T47D (cell line): ENCODE data around the gene IL25.

Source experiments
- DNase-seq, 2 experiments: peaks; one replicate each; pipeline versions ENCODE4 v3.0.0 to v3.0.0-alpha.2; 2011 to 2012; ENCODE audit warnings: low read depth in 1 of 2, low spot score in 1 of 2
- JUND ChIP-seq: IDR thresholded peaks from 2 replicates; pipeline ENCODE4 v1.6.1; 2012; ENCODE audit warnings: low read depth
- in situ Hi-C: cut with HindIII; loops from 2 replicates; pipeline ENCODE4 v1.10.0; 2016; ENCODE audit warnings: low sequenced_read_pairs, low pct_unique_long_range_greater_than_20kb

The IL25 gene

DNA sequence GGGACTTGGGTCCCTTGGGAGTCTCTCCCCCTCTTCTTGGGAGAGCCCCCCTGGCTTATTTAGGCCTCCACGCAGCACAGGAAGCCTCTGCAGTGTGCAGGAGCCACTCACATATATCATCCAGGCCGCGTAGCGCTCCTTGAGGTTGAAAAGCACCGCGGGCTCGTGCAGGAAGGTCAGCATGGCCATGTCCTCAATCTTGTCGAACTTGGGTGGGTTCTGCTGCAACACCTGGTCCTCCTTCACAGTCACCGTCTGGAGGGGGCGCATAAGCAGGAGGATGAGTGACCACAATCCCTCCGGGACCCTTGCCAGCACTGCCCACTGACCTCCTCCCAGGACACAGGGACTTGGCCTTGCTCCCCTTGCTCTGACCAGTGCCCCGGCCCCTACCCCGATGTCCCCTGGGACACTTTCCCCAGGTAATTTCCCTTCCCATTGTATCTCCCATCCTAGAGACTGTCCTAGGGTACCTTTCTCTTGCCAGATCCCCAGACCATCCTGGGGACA lies 33.0 kb downstream of the IL25 start:
- no peak for TF ChIP-seq JUND
- no peak for DNase-seq
- in situ Hi-C loops = no loop called here

DNA sequence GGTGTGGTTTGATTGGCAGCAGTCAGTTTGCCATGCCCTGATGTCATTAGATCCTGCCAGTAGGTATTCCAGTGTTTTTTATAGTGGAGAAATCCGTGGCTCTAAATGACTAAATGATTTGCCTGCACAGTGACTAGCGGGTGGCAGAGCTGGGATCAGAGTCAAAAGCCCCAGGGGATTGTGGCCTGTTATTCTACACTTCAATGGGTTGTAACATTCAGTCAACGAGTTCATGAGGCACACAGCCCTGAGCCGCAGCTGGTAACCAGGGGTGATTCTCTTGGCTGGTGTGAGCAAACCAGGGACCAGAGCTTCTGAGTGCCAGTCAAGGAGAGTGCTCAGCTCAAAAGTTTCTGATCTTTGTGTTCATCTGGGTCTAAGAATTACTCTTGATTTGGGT lies 33.6 kb downstream of the IL25 start:
- in situ Hi-C loops = no loop called here
- no peak for DNase-seq

DNA sequence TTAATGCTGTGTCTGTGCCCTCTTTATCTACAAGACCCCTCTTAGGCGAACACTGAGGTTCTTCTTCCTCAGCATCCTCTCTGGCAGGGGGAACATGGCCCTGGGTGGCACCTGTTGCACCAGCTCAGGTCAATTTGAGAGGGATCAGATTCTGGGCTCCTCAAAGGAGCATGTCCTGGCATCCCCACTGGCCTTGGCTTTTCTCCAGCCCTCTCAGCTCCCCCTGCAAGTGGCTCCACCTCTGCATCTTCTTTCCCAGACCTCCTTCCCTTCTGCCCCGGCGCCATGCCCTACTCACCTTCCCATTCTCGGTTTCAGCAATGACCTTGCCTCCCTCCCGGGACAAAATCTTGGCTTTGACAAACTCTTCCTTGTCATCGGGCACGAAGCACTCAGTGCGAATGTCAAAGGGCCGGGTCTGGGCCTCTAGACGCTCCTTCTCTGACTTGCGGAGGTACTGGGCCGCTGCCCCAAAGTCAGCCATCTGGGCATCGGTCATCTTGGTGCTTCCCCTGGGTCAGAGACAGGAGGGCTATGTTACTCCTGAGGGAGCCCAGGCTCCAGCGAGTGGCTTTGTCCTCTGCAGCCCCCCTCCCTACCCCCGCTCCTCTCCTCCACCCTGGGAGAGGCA lies 34.2 kb downstream of the IL25 start:
- in situ Hi-C loops = no loop called here
- no peak for DNase-seq
- TF ChIP-seq JUND = no peak

More for the DNA sequence above, 33.6 kb downstream of the IL25 start:
- TF ChIP-seq JUND = no peak

GRCh38 chr14:23407516-23408306 lies 35.1 kb downstream of the IL25 start, which contains the start of gene MYH6:
Gene MYH6 (minus strand): TSS chr14:23408273. CDS start chr14:23407223, 1,050 bp downstream.
- no peak for DNase-seq
- TF ChIP-seq JUND = no peak
- in situ Hi-C loops = no loop called here

GRCh38 chr14:23408307-23408630 lies 35.7 kb downstream of the IL25 start:
- in situ Hi-C loops = no loop called here
- TF ChIP-seq JUND = no peak
- no peak for DNase-seq

GRCh38 chr14:23409475-23409874 lies 36.9 kb downstream of the IL25 start:
- TF ChIP-seq JUND = no peak
- in situ Hi-C loops = no loop called here
- DNase-seq = no peak

- TF ChIP-seq JUND = no peak
- in situ Hi-C loops = no loop called here
- no peak for DNase-seq
These were observed 37.5 kb downstream of the IL25 start for GRCh38 chr14:23409966-23410635.

- DNase-seq = no peak
- no peak for TF ChIP-seq JUND
- in situ Hi-C loops = no loop called here
These were observed 39.2 kb downstream of the IL25 start for GRCh38 chr14:23411563-23412525.

DNA sequence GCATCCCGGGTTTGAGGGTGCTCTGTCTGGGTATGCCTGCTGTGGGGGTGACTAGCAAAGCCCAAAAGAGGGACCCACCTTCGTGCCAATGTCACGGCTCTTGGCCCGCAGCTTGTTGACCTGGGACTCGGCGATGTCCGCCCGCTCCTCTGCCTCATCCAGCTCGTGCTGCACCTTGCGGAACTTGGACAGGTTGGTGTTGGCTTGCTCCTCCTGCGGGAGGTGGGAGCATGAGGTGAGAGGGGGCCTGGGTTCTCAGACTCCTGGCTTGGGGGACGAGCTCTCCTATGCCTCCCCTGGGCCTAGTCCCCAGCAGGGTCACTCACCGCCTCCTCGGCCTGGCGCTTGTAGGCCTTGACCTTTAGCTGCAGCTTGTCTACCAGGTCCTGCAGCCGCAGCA lies 41.1 kb downstream of the IL25 start:
- in situ Hi-C loops = no loop called here
- DNase-seq = peak in 1 of 2 experiments; percentile 5
- no peak for TF ChIP-seq JUND

GRCh38 chr14:23414254-23414653 lies 41.6 kb downstream of the IL25 start:
- no peak for DNase-seq
- in situ Hi-C loops = no loop called here

DNA sequence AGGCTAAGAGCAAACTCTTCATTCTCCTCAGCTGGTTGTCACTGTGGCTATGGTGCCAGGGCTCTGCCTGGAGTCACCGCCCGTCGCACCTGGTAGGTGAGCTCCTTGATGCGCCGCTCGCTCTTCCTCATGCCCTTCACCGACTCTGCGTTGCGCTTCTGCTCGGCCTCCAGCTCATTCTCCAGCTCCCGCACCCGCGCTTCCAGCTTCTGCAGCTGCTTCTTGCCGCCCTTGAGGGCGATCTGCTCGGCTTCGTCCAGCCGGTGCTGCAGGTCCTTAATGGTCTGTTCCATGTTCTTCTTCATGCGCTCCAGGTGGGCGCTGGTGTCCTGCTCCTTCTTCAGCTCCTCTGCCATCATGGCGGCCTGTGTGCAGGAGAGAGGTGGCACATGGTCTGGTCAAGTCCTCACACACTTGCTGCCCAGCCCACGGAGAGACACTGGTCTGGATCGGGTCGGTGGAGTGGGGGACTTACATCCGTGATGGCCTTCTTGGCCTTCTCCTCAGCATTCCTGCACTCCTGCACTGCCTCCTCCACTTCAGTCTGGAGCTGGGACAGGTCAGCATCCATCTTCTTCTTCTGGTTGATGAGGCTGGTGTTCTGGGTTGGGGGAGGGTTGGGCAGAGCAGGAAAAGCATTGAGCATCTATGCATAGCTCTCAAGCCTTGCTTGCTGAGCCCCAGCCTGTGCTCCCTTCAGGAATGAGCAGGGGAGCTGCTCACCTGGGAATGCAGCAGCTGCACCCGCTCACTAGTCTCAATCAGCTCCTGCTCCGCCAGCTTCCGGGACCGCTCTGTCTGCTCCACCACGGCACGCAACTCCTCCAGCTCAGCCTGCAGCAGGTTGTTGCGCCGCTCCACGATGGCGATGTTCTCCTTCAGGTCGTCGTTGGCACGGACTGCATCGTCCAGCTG lies 42.6 kb downstream of the IL25 start:
- TF ChIP-seq JUND = no peak
- in situ Hi-C loops = no loop called here
- DNase-seq = no peak

More at GRCh38 chr14:23414254-23414653, 41.6 kb downstream of the IL25 start:
- TF ChIP-seq JUND = no peak
